ENCODE results near the gene CTDSPL. TPM values are rescaled to one million over a fixed set of nuclear protein-coding genes. Genes with fewer than 3 reads are reported as not detected.

Gene CTDSPL
- total and polyA plus RNA-seq, 2 experiments from 2014 or later, result 29.2 to 33.7 TPM

DNA sequence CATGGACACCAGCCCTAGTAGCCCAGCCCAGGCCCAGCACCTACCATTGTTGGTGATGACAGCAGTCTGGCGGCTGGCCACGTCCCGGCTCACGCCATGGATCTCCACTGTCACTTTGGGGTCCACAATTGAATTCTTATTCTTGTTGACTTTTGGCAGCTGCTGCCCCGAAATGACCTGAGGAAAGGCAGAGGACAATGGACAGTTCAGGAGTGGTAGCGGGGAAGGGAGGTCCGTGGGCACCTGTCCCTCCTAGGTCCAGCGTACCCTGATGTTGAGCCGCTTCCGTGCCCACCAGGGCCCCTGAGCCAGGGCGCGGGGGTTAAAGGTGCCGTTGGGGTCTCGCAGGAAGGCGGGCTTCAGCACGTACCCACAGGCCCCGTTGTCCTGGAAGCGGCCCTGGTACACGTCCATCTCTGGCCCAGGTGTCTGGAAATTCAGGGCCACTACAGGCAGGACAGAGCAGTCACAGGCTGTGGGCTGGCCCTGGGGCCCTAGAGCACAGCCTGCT is 146.6 kb downstream of the CTDSPL start:
- Histone ChIP-seq H3K36me3 (replicated peaks; ENCODE audit: insufficient read depth, low read depth) (no peaks in the 10 kb centered on the region), H3K9me3 (ENCODE audit: low read depth) (no peaks in the 10 kb centered on the region), H3K27ac (no peak overlapping the region), H3K4me3 (no peak overlapping the region), H3K79me2 (no peaks in the 10 kb centered on the region), H3K27me3 (no peaks in the 10 kb centered on the region), H4K20me1 (ENCODE audit: insufficient read depth, poor library complexity, severe bottlenecking) (no peaks in the 10 kb centered on the region), H3K9me2 (replicated peaks; ENCODE audit: insufficient read depth) (no peaks in the 10 kb centered on the region), H3K4me1 (ENCODE audit: insufficient read depth) (peaks cover 19% of the 10 kb centered on the region), H2AFZ (no peak overlapping the region), H3K4me2 (no peak overlapping the region)
- 97% methylated on average over 19 of the region's 19 CpGs for WGBS (ENCODE audit: low lambda C conversion rate, missing lambda C conversion rate)
- no peak for DNase-seq (ENCODE audit: low spot score)
- no peak for TF ChIP-seq EZH2phosphoT487 (IDR thresholded peaks at IDR 0.05; ENCODE audit: low read depth, severe bottlenecking, unreplicated experiment)
- TF ChIP-seq CTCF (IDR thresholded peaks at IDR 0.05; ENCODE audit: poor library complexity), result no peak
- TF ChIP-seq EZH2 (IDR thresholded peaks at IDR 0.05; ENCODE audit: borderline replicate concordance), result no peak

DNA sequence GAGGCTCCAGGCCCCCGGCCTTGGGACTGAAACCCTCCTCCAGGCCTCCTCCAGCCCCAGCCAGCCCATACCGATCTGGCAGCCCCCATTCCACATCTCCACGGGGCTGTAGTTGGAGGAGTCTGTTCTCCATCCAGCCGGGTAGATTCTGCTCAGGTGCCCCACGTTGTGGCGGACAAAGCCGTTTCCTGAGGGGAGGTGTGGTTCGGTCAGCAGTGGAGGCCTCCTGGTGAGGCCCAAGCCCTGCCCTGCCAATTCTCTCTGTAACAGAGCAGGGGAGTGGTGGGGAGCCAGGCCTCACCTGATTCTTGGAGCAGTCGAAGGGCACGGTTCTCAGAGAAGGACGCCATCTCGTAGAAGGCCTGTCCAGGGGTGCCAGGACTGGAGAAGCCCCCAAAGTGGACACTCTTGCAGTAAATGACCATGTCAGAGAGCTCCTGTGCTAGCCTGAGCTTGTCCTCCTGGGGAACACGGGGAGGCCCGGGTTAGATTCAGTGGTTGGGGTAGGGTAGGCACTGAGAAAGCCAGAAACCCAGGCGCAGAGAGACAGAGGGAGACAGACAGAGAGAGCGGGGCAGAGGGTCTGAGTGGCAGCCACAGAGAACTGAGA is 147.4 kb downstream of the CTDSPL start:
- no peaks in the 10 kb centered on the region for H3K36me3 ChIP-seq (replicated peaks; ENCODE audit: insufficient read depth, low read depth)
- no peaks in the 10 kb centered on the region for H3K9me2 ChIP-seq (replicated peaks; ENCODE audit: insufficient read depth)
- no peaks in the 10 kb centered on the region for H3K9me3 ChIP-seq (ENCODE audit: low read depth)

DNA sequence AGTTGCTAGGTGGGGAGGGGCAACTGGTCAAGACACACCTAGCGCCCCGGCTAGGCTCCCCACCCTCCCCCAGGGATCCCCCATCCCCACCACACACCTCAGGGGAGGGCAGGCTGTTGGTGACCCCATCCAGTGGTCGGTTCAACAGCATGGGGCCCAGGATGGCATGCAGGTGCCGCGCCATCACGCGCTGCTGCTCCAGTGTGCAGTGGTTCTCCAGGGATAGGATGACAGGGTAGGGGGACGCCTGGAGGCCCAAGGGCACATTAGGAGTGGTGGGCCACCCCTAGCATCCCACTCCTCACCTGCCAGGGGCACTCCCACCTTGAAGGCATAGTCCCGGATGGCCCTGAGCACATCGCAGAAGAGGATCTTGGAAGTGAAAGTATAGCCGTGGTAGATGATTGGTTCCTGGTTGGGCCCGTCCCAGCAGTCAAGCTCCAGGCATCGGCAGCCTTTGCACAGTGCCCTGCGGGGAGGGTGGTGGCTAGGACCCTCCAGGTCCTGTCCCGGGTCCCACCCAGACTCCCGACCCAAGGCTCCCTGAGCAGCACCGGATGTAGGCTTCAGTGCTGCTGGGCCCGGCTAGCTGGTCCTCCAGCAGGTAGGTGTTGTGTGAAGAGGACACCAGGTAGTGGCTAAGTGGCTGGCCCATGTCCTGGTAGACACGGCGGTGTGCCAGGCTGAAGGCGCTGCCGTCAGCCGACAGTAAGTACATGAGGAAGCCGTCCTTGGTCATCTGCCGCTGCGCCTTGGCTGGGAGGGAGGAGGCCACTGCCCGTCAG is 148.3 kb downstream of the CTDSPL start:
- H3K79me2 ChIP-seq, result no peaks in the 10 kb centered on the region
- H3K4me1 ChIP-seq (ENCODE audit: insufficient read depth), result peaks cover 4% of the 10 kb centered on the region
- H4K20me1 ChIP-seq (ENCODE audit: insufficient read depth, poor library complexity, severe bottlenecking), result no peaks in the 10 kb centered on the region
- H3K27me3 ChIP-seq, result no peaks in the 10 kb centered on the region
- TF ChIP-seq CTCF (IDR thresholded peaks at IDR 0.05; ENCODE audit: poor library complexity), result no peak
- TF ChIP-seq EZH2 (IDR thresholded peaks at IDR 0.05; ENCODE audit: borderline replicate concordance), result no peak
- no peak for TF ChIP-seq EZH2phosphoT487 (IDR thresholded peaks at IDR 0.05; ENCODE audit: low read depth, severe bottlenecking, unreplicated experiment)
- H3K4me2 ChIP-seq, result no peak overlapping the region
- H3K9me3 ChIP-seq (ENCODE audit: low read depth), result no peaks in the 10 kb centered on the region
- no peak overlapping the region for H3K27ac ChIP-seq
- DNase-seq (ENCODE audit: low spot score), result no peak
- no peak overlapping the region for H3K4me3 ChIP-seq
- no peaks in the 10 kb centered on the region for H3K36me3 ChIP-seq (replicated peaks; ENCODE audit: insufficient read depth, low read depth)
- H2AFZ ChIP-seq, result no peak overlapping the region
- WGBS (ENCODE audit: low lambda C conversion rate, missing lambda C conversion rate), result 96% methylated on average over 25 of the region's 27 CpGs
- H3K9me2 ChIP-seq (replicated peaks; ENCODE audit: insufficient read depth), result no peaks in the 10 kb centered on the region

More for the DNA sequence above, 147.4 kb downstream of the CTDSPL start:
- 90% methylated on average over 16 of the region's 16 CpGs for WGBS (ENCODE audit: low lambda C conversion rate, missing lambda C conversion rate)
- no peak for DNase-seq (ENCODE audit: low spot score)
- Histone ChIP-seq H2AFZ (no peak overlapping the region), H4K20me1 (ENCODE audit: insufficient read depth, poor library complexity, severe bottlenecking) (no peaks in the 10 kb centered on the region), H3K4me1 (ENCODE audit: insufficient read depth) (peaks cover 11% of the 10 kb centered on the region), H3K79me2 (no peaks in the 10 kb centered on the region), H3K27me3 (no peaks in the 10 kb centered on the region), H3K27ac (no peak overlapping the region), H3K4me3 (no peak overlapping the region), H3K4me2 (no peak overlapping the region)
- TF ChIP-seq EZH2 (IDR thresholded peaks at IDR 0.05; ENCODE audit: borderline replicate concordance) (no peak), EZH2phosphoT487 (IDR thresholded peaks at IDR 0.05; ENCODE audit: low read depth, severe bottlenecking, unreplicated experiment) (no peak), CTCF (IDR thresholded peaks at IDR 0.05; ENCODE audit: poor library complexity) (no peak)
